GM11168 (cell line): ENCODE results near the gene CTBS.

Source experiments
- in situ Hi-C: fragments of 300-500 bp; cut with MboI; formaldehyde crosslinking; loops from one replicate; pipeline ENCODE4 v1.12.0; 2022; ENCODE audit warnings: low sequenced_read_pairs; ENCODE audit not compliant: unreplicated experiment

Gene CTBS

DNA sequence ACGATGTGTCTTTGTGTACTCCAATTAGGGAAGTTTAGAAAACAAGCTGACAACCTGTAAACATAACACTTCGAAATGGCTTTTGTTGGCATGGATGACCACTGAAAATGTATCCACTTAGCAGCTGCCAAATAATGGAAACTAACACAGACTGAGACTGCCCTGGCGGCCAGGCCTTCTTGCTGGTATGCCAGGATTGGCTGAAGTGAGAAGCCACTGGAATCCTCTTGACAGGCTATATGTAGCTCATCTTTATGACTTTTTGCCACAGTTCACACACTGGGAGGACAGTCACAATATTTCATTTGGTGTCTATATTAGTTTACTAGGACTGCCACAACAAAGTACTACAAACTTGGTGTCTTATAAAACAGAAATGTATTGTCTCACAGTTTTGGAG, 12.9 kb upstream of the CTBS start:
- in situ Hi-C loops = no loop called here

DNA sequence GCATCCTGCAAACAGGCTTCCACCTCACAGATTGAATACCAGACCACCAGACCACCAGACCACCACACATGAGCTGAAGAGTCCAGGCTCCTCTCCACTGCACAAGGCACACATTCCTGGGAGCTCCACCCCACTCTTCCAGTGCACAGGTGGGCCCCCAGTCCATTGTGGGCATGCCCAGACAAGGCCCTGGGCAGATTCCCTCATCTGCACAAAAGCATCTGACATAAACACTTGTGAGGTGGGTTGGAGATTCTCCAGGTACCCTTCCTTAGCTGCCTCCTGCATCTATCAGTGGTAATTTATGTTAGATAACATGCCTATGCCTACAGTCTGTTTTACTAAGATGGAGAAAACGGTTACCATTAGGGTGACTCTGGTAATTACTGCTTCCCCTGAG, 11.6 kb upstream of the CTBS start:
- in situ Hi-C loops = no loop called here

DNA sequence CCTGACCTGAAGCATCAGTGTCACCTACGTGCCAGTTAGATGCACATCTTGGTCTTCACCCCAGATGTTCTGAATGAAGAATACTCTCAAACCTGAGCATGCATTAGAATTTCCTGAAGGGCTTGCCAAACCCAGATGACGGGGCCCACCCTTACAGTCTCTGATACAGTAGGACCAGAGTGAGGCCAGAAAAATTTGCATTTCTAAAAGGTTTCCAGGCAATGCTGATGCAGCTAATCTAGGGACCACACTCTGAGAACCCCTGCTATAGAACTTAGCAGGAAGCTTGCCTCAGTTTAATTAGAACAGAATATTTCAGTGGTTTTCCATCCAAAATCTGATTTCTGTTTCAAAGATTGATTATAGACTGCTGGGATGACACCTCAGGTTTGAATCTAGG, 9.9 kb upstream of the CTBS start:
- in situ Hi-C loops = no loop called here

DNA sequence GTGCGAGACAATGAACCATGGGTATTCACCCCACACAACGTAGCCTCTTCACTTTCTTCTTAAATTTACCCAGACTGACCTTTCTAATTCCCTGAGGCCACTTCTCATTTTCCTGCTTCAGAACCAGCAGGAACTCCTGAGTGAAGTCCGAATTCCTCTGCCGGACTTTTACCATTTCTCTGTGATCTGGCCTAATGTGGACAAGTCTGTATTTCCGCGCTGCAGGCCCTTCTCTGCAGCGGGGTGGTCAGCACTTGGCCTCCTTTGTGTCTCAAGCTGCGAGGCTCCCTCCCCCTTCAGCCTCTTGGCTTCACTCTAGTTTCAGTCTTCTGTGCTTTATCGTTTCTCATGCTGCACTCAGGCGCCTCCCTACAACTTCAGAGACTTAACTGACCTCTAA, 9.4 kb upstream of the CTBS start:
- in situ Hi-C loops = no loop called here

DNA sequence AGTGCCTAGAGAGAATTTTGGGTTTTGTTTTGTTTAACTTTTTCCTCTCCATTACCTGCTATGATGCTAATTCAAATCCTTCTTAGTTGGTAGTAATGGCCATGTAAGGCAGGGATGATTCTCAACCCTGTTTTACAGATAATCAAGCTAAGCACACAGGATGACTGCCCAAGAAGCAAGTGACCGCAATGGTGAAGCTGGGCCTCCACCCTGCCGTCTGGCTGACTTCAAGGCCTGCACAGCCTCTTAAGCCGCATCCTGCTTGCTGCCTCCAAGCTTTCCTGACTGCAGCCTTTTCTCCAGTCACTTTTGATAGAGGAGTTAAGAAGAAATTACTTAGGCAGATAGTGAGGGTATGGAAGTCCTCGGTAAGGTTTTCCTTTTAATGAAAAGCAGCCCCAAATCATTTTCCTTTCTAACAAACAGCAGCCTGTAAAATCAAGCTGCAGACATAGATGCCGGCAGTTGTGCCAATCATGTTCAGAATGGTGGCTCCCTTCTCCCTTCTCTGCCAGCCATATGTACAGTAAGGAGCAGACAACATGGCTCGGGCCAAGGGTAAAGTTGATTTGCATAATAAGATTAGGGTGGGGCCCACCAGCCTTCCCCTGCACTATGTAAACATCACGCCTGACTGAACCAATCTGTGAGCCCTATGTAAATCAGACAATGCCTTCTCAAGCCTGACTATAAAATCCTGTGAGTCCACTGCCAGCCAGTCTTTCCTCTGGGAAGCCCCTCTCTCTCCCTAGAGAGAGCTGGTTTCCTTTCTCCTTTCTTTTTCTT, 8.8 kb upstream of the CTBS start:
- in situ Hi-C loops = no loop called here

DNA sequence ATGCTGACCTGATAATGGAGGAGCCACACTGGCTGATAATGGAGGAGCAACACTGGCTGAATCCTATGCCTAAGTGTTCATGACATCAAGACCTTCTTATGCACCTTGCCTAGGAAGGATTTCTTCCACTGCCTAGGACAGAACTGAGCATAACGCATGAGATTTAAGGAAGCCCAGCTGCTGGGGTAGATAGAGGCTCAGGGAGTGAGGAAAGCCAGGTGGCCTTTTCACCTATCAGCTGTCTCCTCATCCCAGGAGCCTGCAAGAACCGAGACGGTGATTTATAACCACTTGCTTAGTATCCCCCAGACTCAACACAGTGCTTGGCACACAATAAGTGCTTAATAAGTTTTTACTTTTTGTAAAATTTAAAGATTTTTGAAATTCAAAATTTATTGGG, 7.4 kb upstream of the CTBS start:
- in situ Hi-C loops = no loop called here

DNA sequence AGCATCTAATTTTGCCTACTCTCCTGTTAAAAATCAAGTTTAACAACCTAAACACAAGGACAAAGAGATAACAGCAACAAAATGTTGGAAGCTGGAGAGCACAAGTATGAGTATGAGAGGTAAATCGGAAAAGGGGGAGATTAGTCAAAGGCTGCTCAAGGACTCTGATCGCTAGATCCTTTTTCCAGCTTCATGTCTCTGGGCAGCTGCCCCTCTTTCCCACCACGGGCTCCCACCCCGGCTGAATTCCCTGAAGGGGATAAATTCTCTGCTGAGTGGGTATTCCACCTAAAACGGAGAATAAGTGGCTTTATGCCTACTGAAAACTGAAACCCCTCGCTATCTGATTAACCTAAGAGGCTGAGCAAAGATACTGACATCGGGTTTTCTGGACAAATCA, 696 bp upstream of the CTBS start:
- in situ Hi-C loops = no loop called here

DNA sequence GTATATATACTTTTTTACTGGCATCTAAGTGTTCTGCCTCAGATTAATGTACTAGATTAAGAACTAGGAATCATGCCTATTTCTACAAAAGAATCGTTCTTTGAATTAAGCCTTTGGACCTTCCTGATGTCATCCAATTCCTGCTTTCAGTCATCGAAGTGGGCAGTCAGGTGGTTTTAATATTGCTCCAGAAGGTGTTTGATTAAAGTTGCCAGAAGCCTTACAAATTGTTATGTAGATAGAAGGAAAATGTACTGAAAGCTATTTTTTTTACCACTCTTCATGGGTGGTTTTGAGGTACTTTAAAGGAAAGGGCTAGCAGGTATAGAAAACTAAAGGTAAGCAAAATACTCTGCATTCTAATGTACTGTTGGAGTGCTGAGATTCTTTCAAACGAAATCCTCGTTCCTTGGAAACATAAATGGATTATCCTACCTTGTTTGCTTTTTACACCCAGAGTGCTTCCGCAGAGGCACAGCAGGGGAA, 716 bp downstream of the CTBS start:
- in situ Hi-C loops = no loop called here

DNA sequence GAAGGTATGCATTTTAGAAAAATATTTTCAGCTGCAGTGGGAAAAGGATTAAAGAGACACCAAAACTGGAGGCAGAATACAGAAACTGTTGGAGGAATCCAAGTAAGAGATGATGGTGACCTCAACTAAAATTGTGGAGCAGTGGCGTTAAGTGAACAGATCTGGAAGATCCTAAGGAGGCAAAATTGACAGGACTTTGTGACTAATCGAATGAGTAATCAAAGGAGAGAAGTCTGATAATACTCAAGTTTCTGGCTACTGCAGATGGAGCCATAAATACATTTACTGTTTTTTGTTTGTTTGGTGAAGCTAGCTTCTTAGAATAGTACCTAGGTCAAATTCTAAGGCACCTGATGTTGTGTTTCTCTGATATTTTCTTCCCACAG, 3.1 kb downstream of the CTBS start:
- in situ Hi-C loops = no loop called here

DNA sequence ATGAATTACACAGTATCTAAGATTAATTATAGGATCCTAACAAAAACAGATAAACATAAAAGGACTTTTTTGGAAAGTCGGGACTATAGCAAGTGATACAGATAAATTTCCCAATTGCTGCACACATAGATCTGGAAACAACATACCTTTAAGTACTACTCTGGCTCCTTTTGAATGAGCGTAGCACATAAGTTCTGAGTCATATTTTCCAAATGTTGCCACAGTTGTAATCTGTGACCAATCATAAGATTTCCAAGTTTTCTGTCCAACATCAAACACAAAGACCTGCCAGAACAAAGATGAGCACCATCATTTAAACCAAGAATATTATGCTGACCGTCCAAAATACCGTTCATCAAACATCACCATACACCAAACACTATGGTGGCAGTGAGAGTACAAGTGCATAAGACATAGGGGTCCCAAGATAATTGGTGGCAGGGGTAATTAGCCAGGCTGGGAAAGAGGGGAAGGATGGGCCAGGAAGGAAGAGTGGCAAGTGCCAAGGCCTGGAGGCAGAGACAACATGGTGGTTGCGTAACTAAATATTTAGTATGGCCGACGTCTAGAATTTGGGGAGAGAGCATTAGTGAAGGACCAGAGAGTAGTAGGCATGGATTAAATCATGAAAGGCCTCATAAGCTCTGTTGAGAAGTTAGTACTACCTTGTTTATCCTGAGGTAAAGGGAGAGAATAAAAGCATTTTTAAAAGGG, 3.6 kb downstream of the CTBS start:
- in situ Hi-C loops = no loop called here

DNA sequence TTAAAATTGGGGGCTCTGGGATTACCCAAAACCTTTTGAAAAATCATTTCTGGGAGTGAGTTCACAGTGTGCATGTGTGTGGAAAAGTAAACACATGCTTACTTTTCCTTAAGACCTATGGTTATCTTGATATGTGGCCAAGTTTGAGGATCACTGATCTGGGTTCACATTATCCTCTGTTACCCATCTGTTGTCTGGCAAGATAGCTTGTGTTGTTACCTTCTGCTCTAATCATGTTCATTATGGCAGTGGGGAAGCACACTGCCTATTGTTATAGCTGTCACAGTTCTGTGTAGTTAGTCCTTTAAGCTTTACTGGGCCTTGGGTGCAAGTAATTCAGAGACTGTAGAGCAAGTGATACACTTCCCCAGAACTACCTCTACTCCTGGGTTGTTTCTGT, 5.0 kb downstream of the CTBS start:
- in situ Hi-C loops = no loop called here

DNA sequence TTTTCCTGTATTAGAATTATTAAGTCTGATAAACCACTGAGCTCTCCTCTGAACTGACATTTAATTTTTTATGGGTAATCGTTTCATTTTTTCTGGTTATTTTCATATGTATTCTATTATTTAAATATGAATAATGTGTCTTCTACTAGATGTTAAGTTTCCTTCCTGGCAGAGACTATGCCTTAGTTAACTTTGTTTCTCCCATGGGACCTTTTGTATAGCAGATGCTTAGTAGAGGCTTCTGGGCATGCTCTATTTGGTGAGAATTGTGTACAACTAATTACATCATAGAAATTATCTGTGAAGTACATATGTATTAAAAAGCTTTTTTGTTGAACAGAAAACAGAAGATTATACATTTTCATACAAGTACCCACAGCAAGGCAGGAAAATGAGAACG, 23.4 kb downstream of the CTBS start:
- in situ Hi-C loops = no loop called here

DNA sequence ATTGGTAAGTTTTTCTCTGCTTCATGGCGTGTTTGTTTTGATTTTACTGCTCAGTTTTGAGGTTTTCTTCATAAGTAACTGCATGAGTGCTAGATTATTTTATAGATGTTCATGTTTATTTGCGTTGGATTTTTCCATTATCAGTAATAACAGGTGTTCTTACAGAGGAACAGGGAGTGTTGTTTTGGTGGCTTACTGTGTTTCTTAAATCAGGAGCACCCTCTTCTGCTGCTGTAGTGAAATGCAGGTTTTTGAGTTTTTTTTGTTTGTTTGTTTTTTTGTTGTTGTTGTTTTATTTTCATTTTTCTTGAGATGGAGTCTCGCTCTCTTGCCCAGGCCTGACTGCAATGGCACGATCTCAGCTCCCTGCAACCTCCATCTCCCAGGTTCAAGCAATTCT, 32.6 kb downstream of the CTBS start:
- in situ Hi-C loops = no loop called here

DNA sequence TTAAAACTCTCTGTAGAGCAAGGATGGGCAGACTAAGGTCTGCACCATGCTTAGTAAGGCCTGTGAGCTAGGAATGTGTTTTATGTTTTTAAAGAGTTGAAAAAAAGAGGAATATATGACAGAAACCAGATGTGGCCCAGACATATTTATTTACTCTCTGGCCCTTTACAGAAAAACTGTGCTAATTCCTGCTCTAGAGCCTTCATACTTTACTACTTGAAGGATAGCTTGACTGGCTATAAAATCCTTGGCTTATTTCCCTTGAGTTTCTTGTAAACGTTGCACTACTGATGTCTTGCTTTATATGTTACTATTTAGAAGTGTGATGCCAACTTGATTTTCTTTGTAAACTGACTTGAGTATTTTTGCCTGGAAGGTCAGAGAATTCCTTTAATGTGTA, 33.5 kb downstream of the CTBS start:
- in situ Hi-C loops = no loop called here

DNA sequence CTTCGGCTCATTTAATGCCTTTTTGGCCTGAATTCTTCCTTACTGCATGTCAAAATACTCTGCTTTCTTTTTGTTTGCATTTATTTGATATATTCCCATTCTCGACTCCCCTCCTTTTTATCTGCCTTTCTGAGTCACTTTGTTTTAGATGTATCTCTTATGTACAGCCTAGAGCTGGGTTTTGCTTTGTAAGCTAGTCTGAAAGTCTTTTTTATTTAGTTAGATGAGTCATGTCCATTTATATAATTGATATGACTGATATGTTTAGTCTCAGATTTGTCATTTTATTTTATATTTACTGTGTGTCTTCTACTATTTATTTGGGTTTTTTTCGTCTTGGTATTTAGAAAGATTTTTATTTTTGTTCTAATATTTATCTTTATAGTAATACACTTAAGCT, 34.3 kb downstream of the CTBS start:
- in situ Hi-C loops = no loop called here

DNA sequence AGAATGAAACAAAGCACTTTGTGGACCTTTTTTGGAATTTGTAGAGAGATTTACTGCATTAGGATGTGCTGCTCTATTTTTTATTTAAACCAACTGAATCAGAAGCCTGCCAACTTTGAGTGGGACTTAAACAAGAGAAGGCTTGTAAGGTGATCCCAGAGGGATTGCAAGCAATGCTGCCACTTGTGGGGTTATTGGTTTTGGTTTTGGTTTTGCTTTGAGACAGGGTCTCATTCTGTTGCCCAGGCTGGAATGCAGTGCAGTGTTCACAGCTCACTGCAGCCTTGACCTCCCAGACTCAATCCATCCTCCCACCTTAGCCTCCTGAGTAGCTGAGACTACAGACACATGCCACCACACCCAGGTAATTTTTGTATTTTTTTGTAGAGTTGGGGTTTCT, 35.6 kb downstream of the CTBS start:
- in situ Hi-C loops = no loop called here

DNA sequence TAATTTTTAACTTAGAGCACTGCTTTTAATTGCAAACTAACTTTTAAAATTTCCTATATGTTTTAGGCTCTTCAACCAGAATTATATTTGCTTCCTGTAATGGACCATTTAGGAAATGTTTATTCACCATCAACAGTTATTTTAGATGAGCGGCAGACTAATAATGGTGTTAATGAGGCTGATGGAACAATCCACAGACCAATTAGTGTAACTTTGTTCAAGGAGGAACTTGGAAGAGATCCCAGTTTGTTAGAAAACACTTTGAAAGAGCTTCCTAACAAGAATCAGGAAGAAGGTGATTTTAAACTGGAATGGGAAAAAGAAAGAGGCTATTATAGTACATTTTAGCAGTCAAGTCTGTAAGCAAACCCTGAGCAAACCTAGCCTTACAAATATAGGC, 48.5 kb downstream of the CTBS start:
- in situ Hi-C loops = no loop called here

DNA sequence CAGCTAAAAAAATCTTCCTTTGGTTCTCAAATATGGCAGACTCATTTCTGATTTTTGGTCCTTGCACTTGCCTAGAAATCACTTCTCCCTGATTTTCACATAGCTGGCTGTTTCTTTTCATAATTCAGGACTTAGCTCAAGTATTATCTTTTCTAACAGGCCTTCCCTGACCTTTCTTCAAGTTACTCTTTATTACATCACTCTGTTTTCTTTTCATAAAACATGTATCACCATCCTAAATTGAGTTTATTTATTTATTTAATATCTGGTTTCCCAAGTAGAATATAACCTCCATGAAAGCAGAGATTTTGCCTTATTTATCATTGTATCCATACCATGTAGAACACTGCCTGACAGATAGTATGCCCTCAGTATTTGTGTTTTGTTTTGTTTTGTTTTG, 49.6 kb downstream of the CTBS start:
- in situ Hi-C loops = no loop called here

DNA sequence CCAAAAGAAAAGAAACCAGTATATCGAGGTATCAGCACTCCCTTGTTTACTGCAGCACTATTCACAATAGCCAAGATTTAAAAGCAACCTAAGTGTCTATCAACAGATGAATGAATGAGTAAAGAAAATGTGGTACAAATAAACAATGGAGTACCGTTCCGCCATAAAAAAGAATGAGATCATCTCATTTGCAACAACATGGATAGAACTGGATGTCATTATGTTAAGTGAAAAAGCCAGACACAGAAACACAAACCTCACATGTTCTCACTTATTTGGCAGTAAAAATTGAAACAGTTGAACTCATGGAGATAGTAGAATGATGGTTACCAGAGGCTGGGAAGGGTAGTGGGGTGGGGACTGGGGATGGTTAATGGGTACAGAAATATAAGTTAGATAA, 63.6 kb downstream of the CTBS start:
- in situ Hi-C loops = no loop called here

DNA sequence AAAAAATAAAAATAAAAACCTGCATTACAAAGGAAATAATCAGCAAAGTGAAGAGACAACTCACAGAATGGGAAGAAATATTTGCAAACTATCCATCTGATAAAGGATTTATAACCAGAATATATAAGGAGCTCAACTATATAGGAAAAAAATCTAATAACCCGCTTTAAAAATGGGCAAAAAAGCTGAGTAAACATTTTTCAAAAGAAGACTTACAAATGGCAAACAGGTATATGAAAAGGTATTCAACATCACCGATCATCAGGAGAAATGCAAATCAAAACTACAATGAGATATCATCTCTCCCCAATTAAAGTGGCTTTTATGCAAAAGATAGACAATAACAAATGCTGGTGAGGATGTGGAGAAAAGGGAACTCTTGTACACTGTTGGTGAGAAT, 64.1 kb downstream of the CTBS start:
- in situ Hi-C loops = no loop called here

DNA sequence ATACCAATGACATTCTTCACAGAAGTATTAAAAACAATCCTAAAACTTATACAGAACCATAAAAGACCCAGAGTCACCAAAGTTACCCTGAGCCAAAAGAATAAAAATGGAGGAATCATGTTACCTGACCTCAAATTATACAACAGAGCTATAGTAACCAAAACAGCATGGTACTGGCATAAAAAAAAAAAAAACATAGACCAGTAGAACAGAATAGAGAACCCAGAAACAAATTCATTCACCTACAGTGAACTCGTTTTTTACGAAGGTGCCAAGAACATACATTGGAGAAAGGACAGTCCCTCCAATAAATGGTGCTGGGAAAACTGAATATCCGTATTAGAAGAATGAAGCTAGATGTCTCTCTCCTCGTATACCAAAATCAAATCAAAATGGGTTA, 65.2 kb downstream of the CTBS start:
- in situ Hi-C loops = no loop called here

DNA sequence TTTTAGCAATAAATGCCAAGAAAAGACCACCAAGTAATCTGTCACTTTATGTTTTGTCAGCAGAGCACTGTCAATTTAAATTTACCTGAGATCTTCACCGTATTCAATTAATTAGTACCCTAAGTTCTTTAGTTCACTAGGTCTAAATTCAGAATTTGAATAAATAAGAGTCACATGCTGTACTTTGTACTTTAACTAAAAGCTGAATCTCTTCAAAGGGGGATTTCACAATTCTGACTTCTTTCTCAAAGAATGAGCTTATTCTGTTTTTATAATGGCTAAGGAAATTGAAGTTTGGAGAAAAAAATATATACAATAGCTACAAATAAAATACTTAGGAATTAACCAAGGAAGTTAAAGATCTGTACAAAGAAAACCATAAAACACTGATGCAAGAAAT, 65.7 kb downstream of the CTBS start:
- in situ Hi-C loops = no loop called here
